BLaER1 treated with 17β-estradiol and CSF1 and Interleukin-3, amounts not matched to agents 10 nM and 100 nM (cell line): ENCODE measurements around the gene RUNX1.

ENCODE experiments used
- H3K27ac ChIP-seq, 11 experiments: shearing (Covaris generic); formaldehyde crosslinking; 2 replicates each; pipeline ENCODE4 v1.8.1; 2022
- H3K27me3 ChIP-seq, 11 experiments: shearing (Covaris generic); formaldehyde crosslinking; 2 replicates each; pipeline ENCODE4 v1.8.1; 2022
- H3K36me3 ChIP-seq, 11 experiments: shearing (Covaris generic); formaldehyde crosslinking; 2 replicates each; pipeline ENCODE4 v1.8.1; 2022
- H3K4me1 ChIP-seq, 10 experiments: shearing (Covaris generic); formaldehyde crosslinking; 2 replicates each; pipeline ENCODE4 v1.8.1; 2022
- H3K4me2 ChIP-seq, 11 experiments: shearing (Covaris generic); formaldehyde crosslinking; 2 replicates each; pipeline ENCODE4 v1.8.1; 2022
- H3K4me3 ChIP-seq, 10 experiments: shearing (Covaris generic); formaldehyde crosslinking; 2 replicates each; pipeline ENCODE4 v1.8.1; 2022
- H3K9ac ChIP-seq, 11 experiments: shearing (Covaris generic); formaldehyde crosslinking; 2 replicates each; pipeline ENCODE4 v1.8.1; 2022
- H3K9me3 ChIP-seq, 11 experiments: shearing (Covaris generic); formaldehyde crosslinking; replicated peaks in 1 of 11; 2 replicates each; pipeline ENCODE4 v1.8.1; 2022
- H4K20me1 ChIP-seq, 11 experiments: shearing (Covaris generic); formaldehyde crosslinking; 2 replicates each; pipeline ENCODE4 v1.8.1; 2022
- Cebpa-rat ChIP-seq, 11 experiments: shearing (Covaris generic); IDR thresholded peaks; 2 replicates each; pipeline ENCODE4 v1.8.1; 2022

The RUNX1 gene

DNA sequence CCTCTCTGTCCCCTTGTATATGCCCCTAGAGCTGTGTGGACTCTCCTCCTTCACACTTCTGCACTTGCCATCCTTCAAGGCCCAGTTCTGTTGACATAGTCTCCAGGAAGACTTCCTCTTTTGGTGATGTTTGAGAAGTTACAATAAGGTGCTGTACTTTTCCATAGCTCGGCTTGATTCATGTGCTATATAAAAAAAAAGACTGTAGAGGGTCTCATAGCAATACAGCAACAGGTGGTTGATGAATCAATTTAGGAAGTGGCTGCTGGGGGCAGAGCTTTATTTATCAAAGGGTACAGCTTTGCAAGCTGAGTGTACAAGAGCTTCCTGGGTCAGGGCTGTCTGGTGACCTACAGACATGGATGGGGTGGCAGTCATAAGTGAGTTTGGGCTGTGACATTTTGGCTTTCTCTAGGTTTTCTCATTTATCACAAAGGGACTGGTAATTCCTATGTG lies 102.7 kb downstream of the RUNX1 start:
- Histone ChIP-seq H3K4me2 (peak overlapping the region; percentile 20 to 57 (median 42)), H3K9ac (no peak overlapping the region), H4K20me1 (peaks cover 0 to 98% (median 33%) of the 10 kb centered on the region in 11 experiments; a peak in 14 of 22 replicates), H3K27ac (0 out of 22 replicates have a peak overlapping the region, but pooled peaks of 1 of the 11 experiments have one; percentile 8), H3K27me3 (no peaks in the 10 kb centered on the region), H3K4me1 (peaks cover 27 to 81% (median 67%) of the 10 kb centered on the region in 10 experiments), H3K9me3 (no peaks in the 10 kb centered on the region), H3K36me3 (peaks cover 0 to 96% (median 31%) of the 10 kb centered on the region in 11 experiments; a peak in 12 of 22 replicates), H3K4me3 (no peak overlapping the region)
- TF ChIP-seq Cebpa-rat (IDR thresholded peaks at IDR 0.05): no peak

DNA sequence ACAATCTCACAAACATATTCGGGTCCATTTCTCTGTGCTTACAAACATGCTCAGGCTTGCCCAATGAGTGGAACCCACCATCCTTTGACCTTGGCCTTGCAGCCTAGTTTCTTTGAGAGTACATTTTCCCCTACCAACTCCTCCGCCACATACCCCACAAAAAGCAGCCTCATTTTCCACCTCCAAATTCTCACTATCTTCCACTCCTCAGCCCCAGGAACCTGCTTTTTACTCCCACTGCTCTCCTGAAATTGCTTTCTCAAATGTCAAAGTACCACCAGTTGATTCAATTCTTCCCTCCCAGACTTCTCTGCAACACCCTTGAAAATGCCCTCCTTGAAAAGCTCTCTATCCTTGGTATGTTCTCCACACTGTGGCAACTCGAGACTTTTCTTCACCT lies 103.8 kb downstream of the RUNX1 start:
- Histone ChIP-seq H3K27me3 (no peaks in the 10 kb centered on the region), H3K36me3 (peaks cover 0 to 96% (median 28%) of the 10 kb centered on the region in 11 experiments; a peak in 12 of 22 replicates), H3K4me1 (peaks cover 30 to 92% (median 78%) of the 10 kb centered on the region in 10 experiments), H3K9me3 (no peaks in the 10 kb centered on the region), H4K20me1 (peaks cover 0 to 98% (median 23%) of the 10 kb centered on the region in 11 experiments; a peak in 14 of 22 replicates), H3K27ac (peak overlapping the region in 5 of 11 experiments; percentile 3 to 37 (median 6); a peak in 4 of 22 replicates), H3K4me2 (peak overlapping the region in 6 of 11 experiments; percentile 1 to 42 (median 29); a peak in 7 of 22 replicates), H3K4me3 (no peak overlapping the region), H3K9ac (no peak overlapping the region)
- no peak for TF ChIP-seq Cebpa-rat (IDR thresholded peaks at IDR 0.05)

DNA sequence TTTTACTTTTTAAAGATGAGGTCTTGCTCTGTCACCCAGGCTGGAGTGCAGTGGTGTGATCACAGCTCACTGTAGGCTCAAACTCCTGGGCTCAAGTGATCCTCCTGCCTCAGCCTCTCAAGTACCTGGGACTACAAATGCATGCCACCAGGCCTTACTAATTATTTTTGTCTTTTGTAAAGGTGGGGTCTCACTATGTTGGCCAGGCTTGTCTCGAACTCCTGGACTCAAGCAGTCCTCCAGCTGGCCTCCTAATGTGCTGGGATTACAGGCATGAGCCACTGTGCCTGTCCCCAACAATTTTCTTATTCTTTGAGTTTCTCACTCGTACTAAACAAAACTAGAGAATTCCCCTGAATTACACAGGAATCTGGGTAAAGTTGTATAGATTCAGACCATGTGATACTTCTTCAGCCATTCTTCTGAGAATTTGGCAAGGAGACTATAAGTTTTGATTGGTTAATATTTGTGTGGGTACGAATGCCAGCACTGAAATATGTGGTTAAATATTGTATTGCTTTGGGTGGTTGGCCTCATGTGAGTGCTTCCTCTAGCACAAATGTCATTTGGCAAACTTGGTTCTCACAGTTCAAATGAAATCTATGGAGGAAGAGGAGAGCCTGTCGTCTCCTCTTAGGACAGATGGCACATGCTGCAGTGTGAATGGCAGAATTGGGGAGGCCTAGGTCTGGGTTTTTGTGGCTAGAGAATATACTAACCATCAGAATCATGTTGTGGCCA lies 104.9 kb downstream of the RUNX1 start:
- no peaks in the 10 kb centered on the region for H3K27me3 ChIP-seq
- H3K9me3 ChIP-seq: no peaks in the 10 kb centered on the region
- peak overlapping the region in 9 of 11 experiments; percentile 11 to 46 (median 34); a peak in 11 of 22 replicates for H3K4me2 ChIP-seq
- peaks cover 0 to 85% (median 21%) of the 10 kb centered on the region in 11 experiments; a peak in 12 of 22 replicates for H3K36me3 ChIP-seq
- H3K4me3 ChIP-seq: no peak overlapping the region
- TF ChIP-seq Cebpa-rat (IDR thresholded peaks at IDR 0.05): no peak
- peaks cover 0 to 98% (median 30%) of the 10 kb centered on the region in 11 experiments; a peak in 13 of 22 replicates for H4K20me1 ChIP-seq
- H3K27ac ChIP-seq: peak overlapping the region in 3 of 11 experiments; percentile 14 to 34 (median 19); a peak in 1 of 22 replicates
- peaks cover 41 to 100% (median 87%) of the 10 kb centered on the region in 10 experiments for H3K4me1 ChIP-seq
- H3K9ac ChIP-seq: no peak overlapping the region

DNA sequence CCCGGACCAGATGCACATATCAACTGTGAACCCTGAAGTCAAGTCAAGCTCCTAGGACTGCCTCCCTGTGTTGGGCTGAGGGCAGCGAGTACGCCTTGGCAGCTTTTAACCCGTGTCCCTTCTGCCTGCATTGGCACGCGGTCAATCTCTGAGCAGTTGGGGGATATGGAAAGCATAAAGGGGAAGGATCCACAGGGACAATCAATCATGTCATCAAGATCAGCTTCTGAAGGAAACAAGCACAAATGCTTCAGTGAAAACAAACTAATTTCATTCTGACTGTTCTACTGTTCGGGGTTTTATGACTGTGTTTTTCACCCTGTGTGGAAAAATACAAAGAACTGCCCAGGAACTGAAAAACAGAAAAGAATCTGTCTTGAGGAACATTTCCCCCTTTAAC lies 106.2 kb downstream of the RUNX1 start:
- no peak overlapping the region for H3K4me3 ChIP-seq
- H3K9me3 ChIP-seq: no peaks in the 10 kb centered on the region
- H3K9ac ChIP-seq: no peak overlapping the region
- H3K36me3 ChIP-seq: peaks cover 0 to 72% (median 14%) of the 10 kb centered on the region in 11 experiments; a peak in 12 of 22 replicates
- H3K4me1 ChIP-seq: peaks cover 53 to 100% (median 88%) of the 10 kb centered on the region in 10 experiments
- peak overlapping the region; percentile 11 to 48 (median 34); a peak in 21 of 22 replicates for H3K4me2 ChIP-seq
- H3K27ac ChIP-seq: peak overlapping the region in 8 of 11 experiments; percentile 2 to 38 (median 20); a peak in 13 of 22 replicates
- no peak for TF ChIP-seq Cebpa-rat (IDR thresholded peaks at IDR 0.05)
- H4K20me1 ChIP-seq: peaks cover 0 to 98% (median 31%) of the 10 kb centered on the region in 11 experiments; a peak in 12 of 22 replicates
- H3K27me3 ChIP-seq: no peaks in the 10 kb centered on the region

DNA sequence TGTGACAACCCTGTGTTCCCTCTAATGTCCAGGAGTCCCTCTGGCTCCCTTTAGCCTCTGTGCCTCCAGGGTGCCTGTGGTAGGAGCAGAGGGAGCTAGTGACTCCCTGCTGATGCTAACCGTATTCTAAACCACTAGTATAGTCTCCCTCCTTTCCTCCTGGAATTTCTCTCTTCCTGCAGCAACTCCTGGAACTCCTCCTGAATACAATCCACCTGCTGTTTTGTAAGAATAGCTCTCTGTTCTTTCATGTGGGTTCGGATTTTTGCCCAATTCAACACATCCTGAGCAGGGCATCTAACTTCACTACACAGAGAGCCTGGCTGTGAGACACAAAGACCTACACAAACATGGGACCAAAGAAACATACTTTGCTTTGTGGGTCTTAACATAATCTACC lies 107.9 kb downstream of the RUNX1 start:
- no peak for TF ChIP-seq Cebpa-rat (IDR thresholded peaks at IDR 0.05)
- peaks cover 0 to 98% (median 16%) of the 10 kb centered on the region in 11 experiments; a peak in 11 of 22 replicates for H4K20me1 ChIP-seq
- H3K9ac ChIP-seq: no peak overlapping the region
- H3K36me3 ChIP-seq: peaks cover 0 to 57% (median 14%) of the 10 kb centered on the region in 11 experiments; a peak in 11 of 22 replicates
- peaks cover 60 to 100% (median 91%) of the 10 kb centered on the region in 10 experiments for H3K4me1 ChIP-seq
- no peaks in the 10 kb centered on the region for H3K9me3 ChIP-seq
- H3K4me2 ChIP-seq: peak overlapping the region in 7 of 11 experiments; percentile 53 to 92 (median 74); a peak in 9 of 22 replicates
- peak overlapping the region in 1 of 11 experiments; percentile 3; a peak in 1 of 22 replicates for H3K27ac ChIP-seq
- H3K4me3 ChIP-seq: no peak overlapping the region
- H3K27me3 ChIP-seq: no peaks in the 10 kb centered on the region

DNA sequence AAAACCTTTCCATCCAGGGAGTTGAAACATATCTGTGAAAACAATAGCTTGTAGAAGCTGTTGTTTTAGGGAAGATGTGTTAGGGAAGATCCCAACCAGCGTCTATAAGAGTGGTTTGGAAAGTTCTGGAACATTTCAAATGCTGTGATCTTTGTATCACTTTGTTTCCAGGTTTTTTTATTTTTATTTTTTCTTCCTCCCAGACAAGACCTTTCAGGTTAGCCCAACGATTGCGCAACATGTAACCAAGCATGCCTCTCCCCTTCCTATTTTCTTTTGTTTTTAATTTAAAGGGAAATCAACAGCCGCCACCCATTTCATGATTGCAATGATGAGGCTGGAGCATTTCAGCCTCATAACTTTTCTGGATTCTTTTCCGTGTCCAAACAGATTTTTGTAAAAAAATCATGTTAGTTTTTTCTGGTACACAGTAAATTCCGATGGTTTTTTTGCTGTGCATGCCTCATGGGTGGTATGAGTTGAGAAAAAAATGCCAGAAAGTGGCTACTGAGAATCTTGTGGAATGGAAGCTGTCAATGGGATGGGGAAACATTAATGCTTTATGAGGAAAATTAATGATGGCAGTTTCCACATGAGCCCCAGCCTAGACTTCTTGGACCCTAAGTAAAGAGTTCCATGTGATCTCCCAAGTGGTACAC lies 109.3 kb downstream of the RUNX1 start:
- Histone ChIP-seq H3K9me3 (no peaks in the 10 kb centered on the region), H3K4me2 (peak overlapping the region in 10 of 11 experiments; percentile 42 to 92 (median 74); a peak in 21 of 22 replicates), H3K27ac (peak overlapping the region in 6 of 11 experiments; percentile 1 to 35 (median 27); a peak in 5 of 22 replicates), H3K4me3 (no peak overlapping the region), H3K36me3 (peaks cover 0 to 50% (median 14%) of the 10 kb centered on the region in 11 experiments; a peak in 9 of 22 replicates), H3K27me3 (no peaks in the 10 kb centered on the region), H4K20me1 (peaks cover 0 to 97% (median 16%) of the 10 kb centered on the region in 11 experiments; a peak in 11 of 22 replicates), H3K9ac (no peak overlapping the region), H3K4me1 (peaks cover 70 to 100% (median 93%) of the 10 kb centered on the region in 10 experiments)
- peak; percentile 38 to 100 (median 97); a peak in 20 of 22 replicates for TF ChIP-seq Cebpa-rat (IDR thresholded peaks at IDR 0.05)

DNA sequence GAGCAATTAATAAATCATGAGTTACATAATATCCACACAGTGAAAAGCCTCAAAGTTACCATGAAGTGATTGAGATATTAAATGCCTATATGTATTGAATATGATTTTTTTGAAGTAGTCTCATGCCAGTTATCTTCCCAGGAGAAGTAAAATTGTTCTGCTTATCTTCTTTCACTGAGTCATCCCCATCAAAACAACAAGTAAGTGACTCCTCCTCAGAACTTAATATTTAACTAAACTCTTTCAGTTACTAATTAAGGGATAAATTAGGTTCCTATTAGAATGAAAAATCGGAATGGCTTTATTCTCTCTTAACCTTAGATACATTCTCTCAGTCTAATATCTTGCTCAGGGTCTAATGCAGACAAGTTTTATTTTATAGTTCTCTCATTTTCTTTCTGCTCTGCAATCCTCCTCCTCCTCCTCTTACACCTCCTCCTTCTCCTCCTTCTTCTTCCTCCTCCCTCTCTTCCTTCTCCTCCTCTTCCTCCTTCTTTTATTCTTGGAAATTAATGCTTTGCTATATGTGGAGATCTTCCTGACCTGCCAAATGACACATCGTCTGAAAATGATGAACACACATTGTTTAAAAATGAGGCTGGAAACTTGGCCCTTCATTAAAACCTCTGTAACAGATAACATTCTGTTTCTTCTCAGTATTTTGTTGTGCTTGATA lies 110.9 kb downstream of the RUNX1 start:
- Histone ChIP-seq H4K20me1 (peaks cover 0 to 96% (median 19%) of the 10 kb centered on the region in 11 experiments; a peak in 11 of 22 replicates), H3K9me3 (no peaks in the 10 kb centered on the region), H3K4me2 (peak overlapping the region; percentile 30 to 92 (median 73)), H3K9ac (0 out of 22 replicates have a peak overlapping the region, but pooled peaks of 2 of the 11 experiments have one; percentile 14 to 20), H3K27ac (peak overlapping the region in 9 of 11 experiments; percentile 7 to 46 (median 24); a peak in 10 of 22 replicates), H3K4me1 (peaks cover 76 to 100% (median 94%) of the 10 kb centered on the region in 10 experiments), H3K27me3 (no peaks in the 10 kb centered on the region), H3K4me3 (no peak overlapping the region), H3K36me3 (peaks cover 0 to 53% (median 11%) of the 10 kb centered on the region in 11 experiments; a peak in 10 of 22 replicates)
- no peak for TF ChIP-seq Cebpa-rat (IDR thresholded peaks at IDR 0.05)
